ENCODE data around the gene ZNF273. TPM values are rescaled to one million over a fixed set of nuclear protein-coding genes. Genes with fewer than 3 reads are reported as not detected.

ZNF273 gene
- total RNA-seq, 1 experiment from 2014 or later, result 6.6 TPM

DNA sequence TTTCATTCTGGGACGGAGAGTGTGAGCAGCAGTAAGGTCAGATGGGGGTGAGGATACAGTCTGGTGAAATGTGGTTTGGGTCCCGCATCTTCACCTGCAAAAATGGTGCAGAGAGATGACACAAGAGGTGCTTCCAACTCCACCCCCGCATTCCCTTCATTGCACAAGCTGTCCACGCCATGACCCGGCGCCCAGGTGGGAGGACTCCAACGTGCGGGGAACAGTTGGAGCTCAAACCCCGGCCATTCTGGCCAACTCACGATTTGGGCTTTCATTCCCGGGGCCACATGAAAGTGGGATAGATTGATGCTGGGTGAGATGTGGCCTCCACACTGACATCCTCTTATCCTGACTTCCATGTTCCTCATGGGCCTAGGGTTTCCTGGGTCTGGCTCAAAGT, 34.6 kb upstream of the ZNF273 start:
- no peaks in the 10 kb centered on the region for H3K9me3 ChIP-seq (ENCODE audit: control insufficient read depth in 1 of 2, insufficient read depth in 1 of 2, low read depth in 1 of 2, low read length in 2 of 2)
- ATAC-seq, result no peak
- H3K4me3 ChIP-seq (replicated peaks in 1 of 2; ENCODE audit: low read depth in 1 of 2, low read length in 2 of 2), result no peak overlapping the region
- H3K79me2 ChIP-seq (ENCODE audit: insufficient read depth, low read length), result no peaks in the 10 kb centered on the region
- no peak for DNase-seq (ENCODE audit: low read depth, low spot score)
- no peaks in the 10 kb centered on the region for H3K36me3 ChIP-seq (ENCODE audit: control insufficient read depth in 1 of 2, insufficient read depth in 2 of 2, low read length in 2 of 2)
- no TSS peak for BruUV-seq (replicated peaks)
- TF ChIP-seq CTCF (IDR thresholded peaks at IDR 0.05 in 2 of 3, conservative IDR thresholded peaks at IDR 0.05 in 1 of 3; ENCODE audit: borderline replicate concordance in 1 of 3, insufficient read depth in 1 of 3, low read depth in 2 of 3, low read length in 2 of 3), result no peak
- TF ChIP-seq ZNF274 (IDR thresholded peaks at IDR 0.05; ENCODE audit: low read depth, low read length), result no peak
- no peak for TF ChIP-seq SRF (IDR thresholded peaks at IDR 0.05; ENCODE audit: low read depth)
- TF ChIP-seq CBX3 (IDR thresholded peaks at IDR 0.05; ENCODE audit: low read depth), result no peak
- TF ChIP-seq FOSL1 (IDR thresholded peaks at IDR 0.05; ENCODE audit: low read depth), result no peak
- TF ChIP-seq, protein P1, sequence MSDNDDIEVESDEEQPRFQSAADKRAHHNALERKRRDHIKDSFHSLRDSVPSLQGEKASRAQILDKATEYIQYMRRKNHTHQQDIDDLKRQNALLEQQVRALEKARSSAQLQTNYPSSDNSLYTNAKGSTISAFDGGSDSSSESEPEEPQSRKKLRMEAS (IDR thresholded peaks at IDR 0.05), result no peak
- no peak for TF ChIP-seq EZH2phosphoT487 (IDR thresholded peaks at IDR 0.05; ENCODE audit: borderline replicate concordance)
- no peak for TF ChIP-seq REST (IDR thresholded peaks at IDR 0.05; ENCODE audit: low read depth)
- TF ChIP-seq ZFX (IDR thresholded peaks at IDR 0.05), result no peak
- no peak for TF ChIP-seq TCF7L2 (IDR thresholded peaks at IDR 0.05; ENCODE audit: borderline replicate concordance, extremely low read depth, insufficient read depth, insufficient read length)
- no peak for TF ChIP-seq ZBTB33 (IDR thresholded peaks at IDR 0.05; ENCODE audit: extremely low read depth, insufficient replicate concordance, low read length)
- no peak for TF ChIP-seq EZH2 (IDR thresholded peaks at IDR 0.05)
- TF ChIP-seq POLR2A (IDR thresholded peaks at IDR 0.05; ENCODE audit: borderline replicate concordance, extremely low read depth, insufficient read depth, insufficient read length), result no peak
- no peak for TF ChIP-seq ATF3 (IDR thresholded peaks at IDR 0.05)
- TF ChIP-seq ELF1 (IDR thresholded peaks at IDR 0.05; ENCODE audit: borderline replicate concordance, low read depth), result no peak
- TF ChIP-seq YY1 (IDR thresholded peaks at IDR 0.05; ENCODE audit: extremely low read depth, insufficient replicate concordance, low read depth, low read length), result no peak
- no peak for TF ChIP-seq RAD21 (IDR thresholded peaks at IDR 0.05; ENCODE audit: low read depth)
- intact Hi-C loops (cut with micrococcal nuclease), result no loop called here
- POLR2A ChIA-PET, result no interaction called here
- H3K4me2 ChIP-seq (ENCODE audit: low read length), result no peak overlapping the region
- CTCF ChIA-PET, result no interaction called here
- H3K27me3 ChIP-seq (ENCODE audit: insufficient read depth, low read length), result no peaks in the 10 kb centered on the region
- H3K9me2 ChIP-seq (ENCODE audit: insufficient read depth), result no peaks in the 10 kb centered on the region
- no peak overlapping the region for H3K27ac ChIP-seq (ENCODE audit: low read depth, low read length)
- H2AFZ ChIP-seq (ENCODE audit: low read depth, low read length, poor library complexity, severe bottlenecking), result no peak overlapping the region
- no peaks in the 10 kb centered on the region for H3K4me1 ChIP-seq (ENCODE audit: control insufficient read depth in 1 of 2, insufficient read depth in 2 of 2, low read length in 2 of 2)
- H3K9ac ChIP-seq (ENCODE audit: low read length), result no peak overlapping the region
- no peaks in the 10 kb centered on the region for H4K20me1 ChIP-seq (ENCODE audit: insufficient read depth)
- RAD21 ChIA-PET (ENCODE audit: low non-redundant PET in 1 of 2, low total read pairs in 2 of 2, uncharacterized antibody in 2 of 2, unreplicated experiment in 2 of 2), result no interaction called here
